Astrocyte of the spinal cord (primary cell): ENCODE measurements around the gene NT5DC1.

Experiments
- DNase-seq: peaks from one replicate; pipeline ENCODE4 v3.0.0; 2011; ENCODE audit warnings: low read depth, low spot score
- H3K4me3 ChIP-seq: 2 replicates; pipeline ENCODE4 v1.5.1; 2011; ENCODE audit warnings: low read depth, mild to moderate bottlenecking, low read length, moderate library complexity
- CTCF ChIP-seq: IDR thresholded peaks from 2 replicates; pipeline ENCODE4 v1.5.1; 2012; ENCODE audit warnings: low read depth, mild to moderate bottlenecking, low read length, inconsistent platforms
- in situ Hi-C: cut with HindIII; loops from 2 replicates; pipeline ENCODE4 v1.10.0; 2017; ENCODE audit warnings: low sequenced_read_pairs

NT5DC1 gene

GRCh38 chr6:116208056-116208785 lies 107.6 kb downstream of the NT5DC1 start:
- no peak for DNase-seq
- no peak for TF ChIP-seq CTCF
- no peak overlapping the region for H3K4me3 ChIP-seq
- in situ Hi-C loops = no loop called here

GRCh38 chr6:116210316-116210715 lies 109.7 kb downstream of the NT5DC1 start:
- H3K4me3 ChIP-seq = no peak overlapping the region
- DNase-seq = no peak
- TF ChIP-seq CTCF = no peak
- in situ Hi-C loops = no loop called here

- no peak for TF ChIP-seq CTCF
- in situ Hi-C loops = no loop called here
- no peak overlapping the region for H3K4me3 ChIP-seq
- DNase-seq = peak; percentile 55
Measured at GRCh38 chr6:116210750-116211425, 110.2 kb downstream of the NT5DC1 start.

- in situ Hi-C loops = no loop called here
- no peak for DNase-seq
- no peak overlapping the region for H3K4me3 ChIP-seq
- TF ChIP-seq CTCF = no peak
Measured at GRCh38 chr6:116214681-116215080, 114.0 kb downstream of the NT5DC1 start.

- TF ChIP-seq CTCF = no peak
- in situ Hi-C loops = no loop called here
- H3K4me3 ChIP-seq = no peak overlapping the region
- DNase-seq = peak; percentile 19
Measured at GRCh38 chr6:116215414-116215813, 114.8 kb downstream of the NT5DC1 start.

- no peak overlapping the region for H3K4me3 ChIP-seq
- in situ Hi-C loops = no loop called here
- peak; percentile 42 for TF ChIP-seq CTCF
- DNase-seq = peak; percentile 55
Measured at GRCh38 chr6:116217069-116217468, 116.4 kb downstream of the NT5DC1 start.
